Liver (tissue), 9 donors: ENCODE data around the gene EME1. TPM values are rescaled to one million over a fixed set of nuclear protein-coding genes. Genes with fewer than 3 reads are reported as not detected.
A peak's percentile ranks its signal among the peaks of the same experiment; 100 is the strongest.

Experiments used
- DNase-seq: peaks from one replicate; pipeline ENCODE4 v3.0.0-alpha.2; 2017; ENCODE audit warnings: low spot score
- H3K27ac ChIP-seq, 2 donors: one replicate each; pipeline ENCODE4 v1.7.0; 2013; ENCODE audit warnings: inconsistent platforms in 2 of 2, low read length in 2 of 2, control low read depth in 1 of 2, low read depth in 1 of 2, mild to moderate bottlenecking in 1 of 2
- H3K27me3 ChIP-seq, 4 donors: one replicate each; pipeline versions ENCODE4 v1.6.1 to v1.7.0; 2013; ENCODE audit warnings: low read length in 3 of 4, inconsistent platforms in 1 of 4, mild to moderate bottlenecking in 1 of 4, moderate library complexity in 1 of 4; ENCODE audit not compliant: control insufficient read depth in 4 of 4, insufficient read depth in 4 of 4
- H3K36me3 ChIP-seq, 4 donors: one replicate each; pipeline versions ENCODE4 v1.6.1 to v1.7.0; 2013; ENCODE audit warnings: low read length in 3 of 4, mild to moderate bottlenecking in 3 of 4, low read depth in 1 of 4, moderate library complexity in 1 of 4; ENCODE audit not compliant: control insufficient read depth in 4 of 4, insufficient read depth in 3 of 4
- H3K4me1 ChIP-seq, 4 donors: one replicate each; pipeline versions ENCODE4 v1.6.1 to v1.7.0; 2013; ENCODE audit warnings: low read length in 3 of 4, mild to moderate bottlenecking in 3 of 4, moderate library complexity in 1 of 4; ENCODE audit not compliant: control insufficient read depth in 4 of 4, insufficient read depth in 4 of 4
- H3K4me3 ChIP-seq, 3 donors: one replicate each; pipeline versions ENCODE4 v1.6.1 to v1.7.0; 2013; ENCODE audit warnings: low read length in 3 of 3, control low read depth in 1 of 3, low read depth in 1 of 3, mild to moderate bottlenecking in 1 of 3
- H3K9ac ChIP-seq, 2 donors: one replicate each; pipeline ENCODE4 v1.7.0; 2013; ENCODE audit warnings: low read length in 2 of 2, mild to moderate bottlenecking in 2 of 2, moderate library complexity in 2 of 2, control low read depth in 1 of 2, low read depth in 1 of 2
- H3K9me3 ChIP-seq, 4 donors: one replicate each; pipeline versions ENCODE4 v1.6.1 to v1.7.0; 2013; ENCODE audit warnings: low read length in 3 of 4; ENCODE audit not compliant: control insufficient read depth in 4 of 4
- FOXA2 ChIP-seq: IDR thresholded peaks from 2 replicates; pipeline ENCODE4 v1.6.1; 2016; ENCODE audit warnings: antibody characterized with exemption
- GABPA ChIP-seq, 2 donors: IDR thresholded peaks in 1 of 2; conservative IDR thresholded peaks in 1 of 2; 2 replicates each; pipeline ENCODE4 v1.6.1; 2016; ENCODE audit warnings: antibody characterized with exemption in 2 of 2, mild to moderate bottlenecking in 1 of 2, moderate library complexity in 1 of 2
- JUND ChIP-seq, 2 donors: IDR thresholded peaks; 2 replicates each; pipeline ENCODE4 v1.6.1; 2016; ENCODE audit warnings: antibody characterized with exemption in 2 of 2
- NR2F2 ChIP-seq: IDR thresholded peaks from 2 replicates; pipeline ENCODE4 v1.6.1; 2016; ENCODE audit warnings: antibody characterized with exemption
- RAD21 ChIP-seq, 2 donors: IDR thresholded peaks; 2 replicates each; pipeline ENCODE4 v1.6.1; 2016; ENCODE audit warnings: antibody characterized with exemption in 2 of 2, mild to moderate bottlenecking in 2 of 2
- RXRA ChIP-seq, 2 donors: IDR thresholded peaks; 2 replicates each; pipeline ENCODE4 v1.6.1; 2017 to 2018; ENCODE audit warnings: antibody characterized with exemption in 2 of 2, mild to moderate bottlenecking in 1 of 2
- SP1 ChIP-seq: IDR thresholded peaks from 2 replicates; pipeline ENCODE4 v1.6.1; 2018; ENCODE audit warnings: antibody characterized with exemption, mild to moderate bottlenecking
- TAF1 ChIP-seq: conservative IDR thresholded peaks from 2 replicates; pipeline ENCODE4 v1.6.1; 2016; ENCODE audit warnings: antibody characterized with exemption, mild to moderate bottlenecking
- YY1 ChIP-seq: IDR thresholded peaks from 2 replicates; pipeline ENCODE4 v1.6.1; 2016; ENCODE audit warnings: antibody characterized with exemption, mild to moderate bottlenecking
- WGBS: extraction: QIAGEN DNeasy Blood & Tissue Kit; methylation state at CpG from one replicate; pipeline ENCODE4 v1.1.7; 2013; 5-methylcytosine and 5-hydroxymethylcytosine counted together
- polyA plus RNA-seq, 2 donors: library from polyadenylated mRNA; stranded (reverse) in 1 of 2; unstranded in 1 of 2; fragments of 200-250 nt in 1 of 2; fragments of >200 nt in 1 of 2; fragmentation: Nextera tagmentation in 1 of 2; extraction: Ambion mirVana in 1 of 2; gene quantifications; one replicate each; pipeline versions ENCODE4 v1.2.1 to v1.2.3, GENCODE V29; 2013 to 2015
- total RNA-seq, 2 donors: library from RNA; depleted of rRNA; stranded (reverse); fragments of >200 nt; gene quantifications; one replicate each; pipeline ENCODE4 v1.2.3, GENCODE V29; 2014
- TF ChIP-seq, protein P1 (sequence below): fragments of 150-350 bp; IDR thresholded peaks from 2 replicates; pipeline ENCODE4 v1.5.1; 2017; ENCODE audit warnings: improper control_type of control experiment, low read depth, low read length; ENCODE audit not compliant: missing input control
- TF ChIP-seq, protein P2 (sequence below): IDR thresholded peaks from 2 replicates; pipeline ENCODE4 v1.6.1; 2016; ENCODE audit warnings: antibody characterized with exemption
- TF ChIP-seq, protein P3 (sequence below): IDR thresholded peaks from 2 replicates; pipeline ENCODE4 v1.6.1; 2016; ENCODE audit warnings: antibody characterized with exemption, mild to moderate bottlenecking
- TF ChIP-seq, protein P4 (sequence below): IDR thresholded peaks from 2 replicates; pipeline ENCODE4 v1.6.1; 2016; ENCODE audit warnings: antibody characterized with exemption
- donor health status: healthy.
- donor health status: healthy.
- donor health status: healthy.
- donor health status: healthy.
- donor health status: healthy.

EME1 gene
- total and polyA plus RNA-seq, 4 donors = 0.08 to 3.4 (median 0.35) TPM

DNA sequence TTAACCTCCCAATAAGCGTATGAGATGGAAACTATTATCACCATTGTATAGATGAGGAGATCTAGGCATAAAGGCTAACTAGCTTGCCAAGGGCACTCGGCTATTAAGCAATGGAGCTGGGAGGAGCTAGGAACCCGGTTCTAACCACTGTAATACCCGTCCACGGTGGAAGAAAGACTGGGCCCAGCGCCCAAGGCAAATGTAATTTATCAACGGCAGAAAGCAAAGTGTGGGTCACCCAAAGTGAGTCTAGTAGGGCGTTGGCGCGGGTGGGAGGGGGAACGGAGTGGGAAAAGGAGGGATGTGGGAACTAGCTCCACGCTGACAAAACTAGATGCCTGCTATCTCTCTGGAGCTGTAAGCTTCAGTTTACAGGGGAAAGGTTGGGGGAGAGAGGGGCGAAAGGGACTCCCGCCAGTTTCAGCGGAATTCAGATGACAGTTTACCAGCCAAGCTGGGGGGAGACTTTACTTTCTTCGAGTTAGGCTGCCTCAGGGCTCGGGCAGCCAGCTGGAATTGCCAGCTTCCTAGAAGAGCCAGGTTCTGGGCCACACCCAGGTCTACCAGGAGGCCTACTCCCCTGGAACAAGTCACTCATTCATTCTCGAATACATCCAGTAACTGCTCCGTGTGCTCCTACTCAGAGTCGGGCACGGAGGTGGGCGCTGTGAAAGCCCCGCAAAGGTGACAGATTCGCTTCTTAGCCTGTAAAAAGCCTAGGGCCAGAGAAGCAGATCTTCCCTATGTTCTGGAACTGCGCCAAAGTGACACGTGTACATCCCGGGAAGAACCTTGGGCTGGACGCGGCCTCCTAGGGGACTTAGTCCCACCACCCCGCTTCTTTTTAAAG lies 23.5 kb downstream of the EME1 start:
- DNase-seq = peak; percentile 52

DNA sequence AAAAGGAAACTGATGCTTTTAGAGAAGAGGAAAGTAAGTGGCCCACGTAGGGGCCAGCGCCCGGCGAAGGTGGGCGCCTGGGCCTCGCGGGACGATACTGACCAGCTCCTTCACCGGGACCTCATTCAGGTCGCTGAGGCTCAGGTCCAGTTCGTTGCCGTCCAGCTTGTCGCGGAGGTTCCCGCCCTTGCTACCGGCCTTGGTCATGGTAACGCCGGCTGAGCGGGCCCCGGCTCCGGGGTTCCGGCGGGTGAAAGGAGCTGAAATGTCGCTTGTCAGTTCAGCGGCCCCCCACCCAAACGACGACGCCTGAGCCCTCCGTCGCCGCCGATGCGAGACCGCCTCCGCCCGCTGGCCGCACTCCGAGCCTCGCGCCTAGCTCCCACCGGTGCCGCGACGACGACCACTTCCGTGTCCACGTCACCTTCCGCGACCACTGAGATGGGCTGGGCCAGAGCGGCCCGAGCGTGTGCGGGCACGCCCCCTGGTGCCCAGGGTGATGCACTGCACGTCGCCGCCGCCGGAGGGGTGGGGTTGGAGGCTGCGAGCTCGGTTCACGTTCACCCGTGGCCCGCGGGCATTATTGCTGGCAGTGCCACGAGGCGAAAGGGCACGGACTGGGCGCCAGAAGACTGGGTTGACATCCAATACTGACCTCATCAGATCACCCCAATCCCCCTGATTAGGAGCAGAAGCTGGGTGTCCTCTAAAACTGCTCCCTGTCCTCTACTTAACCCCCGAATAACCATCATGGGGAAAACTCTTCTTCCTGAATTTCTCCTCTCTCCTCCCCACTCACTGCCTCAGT lies 24.3 kb downstream of the EME1 start, which contains the start of gene LRRC59:
Gene LRRC59, minus strand, starts transcription at position 413 of the 808 bp plus-strand sequence. Its CDS starts 206 bp downstream, at position 207.
- WGBS = 1% methylated on average over 70 of the region's 70 CpGs
- TF ChIP-seq, protein P1, sequence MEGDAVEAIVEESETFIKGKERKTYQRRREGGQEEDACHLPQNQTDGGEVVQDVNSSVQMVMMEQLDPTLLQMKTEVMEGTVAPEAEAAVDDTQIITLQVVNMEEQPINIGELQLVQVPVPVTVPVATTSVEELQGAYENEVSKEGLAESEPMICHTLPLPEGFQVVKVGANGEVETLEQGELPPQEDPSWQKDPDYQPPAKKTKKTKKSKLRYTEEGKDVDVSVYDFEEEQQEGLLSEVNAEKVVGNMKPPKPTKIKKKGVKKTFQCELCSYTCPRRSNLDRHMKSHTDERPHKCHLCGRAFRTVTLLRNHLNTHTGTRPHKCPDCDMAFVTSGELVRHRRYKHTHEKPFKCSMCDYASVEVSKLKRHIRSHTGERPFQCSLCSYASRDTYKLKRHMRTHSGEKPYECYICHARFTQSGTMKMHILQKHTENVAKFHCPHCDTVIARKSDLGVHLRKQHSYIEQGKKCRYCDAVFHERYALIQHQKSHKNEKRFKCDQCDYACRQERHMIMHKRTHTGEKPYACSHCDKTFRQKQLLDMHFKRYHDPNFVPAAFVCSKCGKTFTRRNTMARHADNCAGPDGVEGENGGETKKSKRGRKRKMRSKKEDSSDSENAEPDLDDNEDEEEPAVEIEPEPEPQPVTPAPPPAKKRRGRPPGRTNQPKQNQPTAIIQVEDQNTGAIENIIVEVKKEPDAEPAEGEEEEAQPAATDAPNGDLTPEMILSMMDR = peak; percentile 93
- TF ChIP-seq GABPA (IDR thresholded peaks at IDR 0.05 in 1 of 2, conservative IDR thresholded peaks at IDR 0.05 in 1 of 2) (peak in 1 of 2 donors; percentile 75), NR2F2 (no peak), SP1 (peak; percentile 6), JUND (IDR thresholded peaks at IDR 0.05) (no peak), RAD21 (IDR thresholded peaks at IDR 0.05) (peak; percentile 62 to 88), RXRA (IDR thresholded peaks at IDR 0.05) (peak in 1 of 2 donors; percentile 28)
- H3K36me3 ChIP-seq = peaks cover 9 to 27% (median 25%) of the 10 kb centered on the region in 4 donors
- H3K27me3 ChIP-seq = no peaks in the 10 kb centered on the region
- H3K27ac ChIP-seq = peak within 1 kb of the TSS; percentile 63 to 84
- H3K9me3 ChIP-seq = no peaks in the 10 kb centered on the region
- H3K9ac ChIP-seq = peak within 1 kb of the TSS; percentile 86 to 90
- peak; percentile 93 for DNase-seq
- peak within 1 kb of the TSS; percentile 86 to 93 (median 87) for H3K4me3 ChIP-seq
- peaks cover 7 to 33% (median 25%) of the 10 kb centered on the region in 4 donors for H3K4me1 ChIP-seq

More for the DNA sequence above, 23.5 kb downstream of the EME1 start:
- peak in 1 of 2 donors; percentile 15 for TF ChIP-seq RAD21 (IDR thresholded peaks at IDR 0.05)
- TF ChIP-seq TAF1 = no peak
- no peak for TF ChIP-seq FOXA2
- TF ChIP-seq, protein P2, sequence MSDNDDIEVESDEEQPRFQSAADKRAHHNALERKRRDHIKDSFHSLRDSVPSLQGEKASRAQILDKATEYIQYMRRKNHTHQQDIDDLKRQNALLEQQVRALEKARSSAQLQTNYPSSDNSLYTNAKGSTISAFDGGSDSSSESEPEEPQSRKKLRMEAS = peak; percentile 50
- TF ChIP-seq JUND (IDR thresholded peaks at IDR 0.05) = no peak
- peak overlapping the region; percentile 86 to 90 for H3K9ac ChIP-seq
- peak overlapping the region; percentile 63 to 84 for H3K27ac ChIP-seq
- H3K9me3 ChIP-seq = no peaks in the 10 kb centered on the region
- peaks cover 12 to 35% (median 33%) of the 10 kb centered on the region in 4 donors for H3K36me3 ChIP-seq
- 5% methylated on average over 30 of the region's 30 CpGs for WGBS
- peak overlapping the region; percentile 86 to 93 (median 87) for H3K4me3 ChIP-seq
- H3K4me1 ChIP-seq = peaks cover 7 to 35% (median 25%) of the 10 kb centered on the region in 4 donors
- H3K27me3 ChIP-seq = no peaks in the 10 kb centered on the region

DNA sequence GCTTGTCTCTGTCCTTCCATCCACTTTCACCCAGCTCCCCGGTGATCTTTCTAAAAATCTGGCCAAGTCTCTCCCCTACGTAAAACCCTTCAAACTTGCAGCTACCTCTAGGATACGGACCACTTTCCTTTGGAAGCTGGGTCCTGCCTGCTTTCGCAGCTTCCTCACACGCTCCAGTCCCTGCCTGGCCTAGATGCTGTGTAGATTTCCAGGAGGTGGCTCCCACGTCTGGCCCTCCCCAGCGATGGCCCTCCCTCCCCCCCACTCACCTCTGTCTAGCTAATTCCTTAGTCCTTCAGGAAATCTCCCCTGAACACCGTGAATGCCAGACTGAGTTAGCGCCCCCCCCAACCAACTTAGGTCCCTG lies 24.9 kb downstream of the EME1 start:
- no peaks in the 10 kb centered on the region for H3K9me3 ChIP-seq
- WGBS = 65% methylated on average over 9 of the region's 9 CpGs
- DNase-seq = no peak
- no peaks in the 10 kb centered on the region for H3K27me3 ChIP-seq
- TF ChIP-seq YY1 = no peak
- no peak for TF ChIP-seq SP1
- TF ChIP-seq, protein P1 = no peak
- TF ChIP-seq, protein P3, sequence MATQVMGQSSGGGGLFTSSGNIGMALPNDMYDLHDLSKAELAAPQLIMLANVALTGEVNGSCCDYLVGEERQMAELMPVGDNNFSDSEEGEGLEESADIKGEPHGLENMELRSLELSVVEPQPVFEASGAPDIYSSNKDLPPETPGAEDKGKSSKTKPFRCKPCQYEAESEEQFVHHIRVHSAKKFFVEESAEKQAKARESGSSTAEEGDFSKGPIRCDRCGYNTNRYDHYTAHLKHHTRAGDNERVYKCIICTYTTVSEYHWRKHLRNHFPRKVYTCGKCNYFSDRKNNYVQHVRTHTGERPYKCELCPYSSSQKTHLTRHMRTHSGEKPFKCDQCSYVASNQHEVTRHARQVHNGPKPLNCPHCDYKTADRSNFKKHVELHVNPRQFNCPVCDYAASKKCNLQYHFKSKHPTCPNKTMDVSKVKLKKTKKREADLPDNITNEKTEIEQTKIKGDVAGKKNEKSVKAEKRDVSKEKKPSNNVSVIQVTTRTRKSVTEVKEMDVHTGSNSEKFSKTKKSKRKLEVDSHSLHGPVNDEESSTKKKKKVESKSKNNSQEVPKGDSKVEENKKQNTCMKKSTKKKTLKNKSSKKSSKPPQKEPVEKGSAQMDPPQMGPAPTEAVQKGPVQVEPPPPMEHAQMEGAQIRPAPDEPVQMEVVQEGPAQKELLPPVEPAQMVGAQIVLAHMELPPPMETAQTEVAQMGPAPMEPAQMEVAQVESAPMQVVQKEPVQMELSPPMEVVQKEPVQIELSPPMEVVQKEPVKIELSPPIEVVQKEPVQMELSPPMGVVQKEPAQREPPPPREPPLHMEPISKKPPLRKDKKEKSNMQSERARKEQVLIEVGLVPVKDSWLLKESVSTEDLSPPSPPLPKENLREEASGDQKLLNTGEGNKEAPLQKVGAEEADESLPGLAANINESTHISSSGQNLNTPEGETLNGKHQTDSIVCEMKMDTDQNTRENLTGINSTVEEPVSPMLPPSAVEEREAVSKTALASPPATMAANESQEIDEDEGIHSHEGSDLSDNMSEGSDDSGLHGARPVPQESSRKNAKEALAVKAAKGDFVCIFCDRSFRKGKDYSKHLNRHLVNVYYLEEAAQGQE = no peak
- no peak for TF ChIP-seq FOXA2
- TF ChIP-seq, protein P4, sequence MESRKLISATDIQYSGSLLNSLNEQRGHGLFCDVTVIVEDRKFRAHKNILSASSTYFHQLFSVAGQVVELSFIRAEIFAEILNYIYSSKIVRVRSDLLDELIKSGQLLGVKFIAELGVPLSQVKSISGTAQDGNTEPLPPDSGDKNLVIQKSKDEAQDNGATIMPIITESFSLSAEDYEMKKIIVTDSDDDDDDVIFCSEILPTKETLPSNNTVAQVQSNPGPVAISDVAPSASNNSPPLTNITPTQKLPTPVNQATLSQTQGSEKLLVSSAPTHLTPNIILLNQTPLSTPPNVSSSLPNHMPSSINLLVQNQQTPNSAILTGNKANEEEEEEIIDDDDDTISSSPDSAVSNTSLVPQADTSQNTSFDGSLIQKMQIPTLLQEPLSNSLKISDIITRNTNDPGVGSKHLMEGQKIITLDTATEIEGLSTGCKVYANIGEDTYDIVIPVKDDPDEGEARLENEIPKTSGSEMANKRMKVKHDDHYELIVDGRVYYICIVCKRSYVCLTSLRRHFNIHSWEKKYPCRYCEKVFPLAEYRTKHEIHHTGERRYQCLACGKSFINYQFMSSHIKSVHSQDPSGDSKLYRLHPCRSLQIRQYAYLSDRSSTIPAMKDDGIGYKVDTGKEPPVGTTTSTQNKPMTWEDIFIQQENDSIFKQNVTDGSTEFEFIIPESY = no peak
- no peak overlapping the region for H3K4me3 ChIP-seq
- peaks cover 5 to 21% (median 19%) of the 10 kb centered on the region in 4 donors for H3K36me3 ChIP-seq
- peak overlapping the region in 1 of 2 donors; percentile 17 for H3K9ac ChIP-seq
- peaks cover 7 to 27% (median 22%) of the 10 kb centered on the region in 4 donors for H3K4me1 ChIP-seq
- H3K27ac ChIP-seq = no peak overlapping the region
